HEK293T (cell line): Measurements from ENCODE around the gene MTCL3.

ENCODE experiments used
- ELF4 ChIP-seq: fragments of 450-650 bp; IDR thresholded peaks from 2 replicates; pipeline ENCODE4 v1.6.1; 2017; ENCODE audit warnings: antibody characterized with exemption
- FOXK2 ChIP-seq: fragments of 450-650 bp; IDR thresholded peaks from 2 replicates; pipeline ENCODE4 v1.6.1; 2016; ENCODE audit warnings: mild to moderate bottlenecking
- FOXM1 ChIP-seq: fragments of 450-650 bp; IDR thresholded peaks from 2 replicates; pipeline ENCODE4 v1.6.1; 2017; ENCODE audit warnings: mild to moderate bottlenecking, borderline replicate concordance
- HDGF ChIP-seq: fragments of 450-650 bp; IDR thresholded peaks from 2 replicates; pipeline ENCODE4 v1.6.1; 2017; ENCODE audit warnings: antibody characterized with exemption, borderline replicate concordance
- LEF1 ChIP-seq: fragments of 450-650 bp; IDR thresholded peaks from 2 replicates; pipeline ENCODE4 v1.6.1; 2017; ENCODE audit warnings: mild to moderate bottlenecking, borderline replicate concordance
- SP1 ChIP-seq: fragments of 450-650 bp; IDR thresholded peaks from 2 replicates; pipeline ENCODE4 v1.6.1; 2017
- ZNF384 ChIP-seq: fragments of 450-650 bp; IDR thresholded peaks from 2 replicates; pipeline ENCODE4 v1.6.1; 2016
- TF ChIP-seq, protein P1 (sequence below): fragments of 450-650 bp; IDR thresholded peaks from 2 replicates; pipeline ENCODE4 v1.6.1; 2016

GRCh38 chr6:127453845-127454619, 65.1 kb downstream of the MTCL3 start:
- TF ChIP-seq, protein P1, sequence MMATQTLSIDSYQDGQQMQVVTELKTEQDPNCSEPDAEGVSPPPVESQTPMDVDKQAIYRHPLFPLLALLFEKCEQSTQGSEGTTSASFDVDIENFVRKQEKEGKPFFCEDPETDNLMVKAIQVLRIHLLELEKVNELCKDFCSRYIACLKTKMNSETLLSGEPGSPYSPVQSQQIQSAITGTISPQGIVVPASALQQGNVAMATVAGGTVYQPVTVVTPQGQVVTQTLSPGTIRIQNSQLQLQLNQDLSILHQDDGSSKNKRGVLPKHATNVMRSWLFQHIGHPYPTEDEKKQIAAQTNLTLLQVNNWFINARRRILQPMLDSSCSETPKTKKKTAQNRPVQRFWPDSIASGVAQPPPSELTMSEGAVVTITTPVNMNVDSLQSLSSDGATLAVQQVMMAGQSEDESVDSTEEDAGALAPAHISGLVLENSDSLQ = no peak
- TF ChIP-seq FOXK2 (no peak), LEF1 (no peak), FOXM1 (no peak), ZNF384 (no peak), SP1 (no peak), HDGF (no peak), ELF4 (no peak)
